CD4-positive, alpha-beta T cell (primary cell): Measurements from ENCODE around the gene DDIT4L. TPM values are rescaled to one million over a fixed set of nuclear protein-coding genes. Genes with fewer than 3 reads are reported as not detected.

ENCODE experiments used
- ATAC-seq: fragments of 200-7000 bp; cut with Tn5 transposase; one replicate; pipeline ENCODE4 v1.10.0; 2022; ENCODE audit warnings: mild to moderate bottlenecking; ENCODE audit not compliant: poor library complexity
- CTCF ChIA-PET: fragments of 350-600 bp; sonication (Branson Sonifier 250); formaldehyde crosslinking; loops from one replicate; lab custom pipeline; 2021; ENCODE audit warnings: antibody characterized with exemption, inconsistent platforms; lab: Charles Lee
- POLR2A ChIA-PET: fragments of 350-600 bp; sonication (Branson Sonifier 250); formaldehyde crosslinking; loops from one replicate; lab custom pipeline; 2021; ENCODE audit warnings: antibody characterized with exemption, inconsistent platforms; lab: Charles Lee
- DNase-seq, 14 experiments: peaks; one replicate each; pipeline ENCODE4 v3.0.0-alpha.2; 2013 to 2020; ENCODE audit warnings: mixed read lengths in 2 of 14
- H3K27ac ChIP-seq, 2 donors: one replicate each; pipeline versions ENCODE4 v1.5.1 to v1.7.0; 2013; ENCODE audit warnings: low read length in 2 of 2, low read depth in 1 of 2, mild to moderate bottlenecking in 1 of 2
- H3K27me3 ChIP-seq, 2 experiments: 1 replicate in 1 of 2; 2 replicates in 1 of 2; pipeline versions ENCODE4 v1.6.1 to v1.7.0; 2013; ENCODE audit warnings: low read length in 2 of 2, control low read depth in 1 of 2, mild to moderate bottlenecking in 1 of 2, moderate library complexity in 1 of 2; ENCODE audit not compliant: insufficient read depth in 2 of 2, control insufficient read depth in 1 of 2
- H3K36me3 ChIP-seq: one replicate; pipeline ENCODE4 v1.6.1; 2013; ENCODE audit warnings: low read length, control low read depth; ENCODE audit not compliant: insufficient read depth
- H3K4me1 ChIP-seq: one replicate; pipeline ENCODE4 v1.6.1; 2013; ENCODE audit warnings: low read length, control low read depth; ENCODE audit not compliant: insufficient read depth
- H3K4me3 ChIP-seq: one replicate; pipeline ENCODE4 v1.5.1; 2013; ENCODE audit warnings: mild to moderate bottlenecking, low read length, moderate library complexity
- H3K9me3 ChIP-seq, 2 experiments: 1 replicate in 1 of 2; 2 replicates in 1 of 2; pipeline versions ENCODE4 v1.6.1 to v1.7.0; 2013; ENCODE audit warnings: low read length in 2 of 2, mild to moderate bottlenecking in 2 of 2, control low read depth in 1 of 2, moderate library complexity in 1 of 2; ENCODE audit not compliant: control insufficient read depth in 1 of 2, insufficient read depth in 1 of 2
- H3K27ac Mint-ChIP-seq: one replicate; pipeline ENCODE4 v1.8.0; 2020; ENCODE audit warnings: mixed read lengths
- H3K27me3 Mint-ChIP-seq: one replicate; pipeline ENCODE4 v1.8.0; 2021; ENCODE audit warnings: mixed read lengths
- H3K36me3 Mint-ChIP-seq: one replicate; pipeline ENCODE4 v1.8.0; 2021; ENCODE audit warnings: low read depth, mixed read lengths
- H3K4me1 Mint-ChIP-seq: one replicate; pipeline ENCODE4 v1.8.0; 2021; ENCODE audit warnings: low read depth, mixed read lengths
- H3K4me3 Mint-ChIP-seq: one replicate; pipeline ENCODE4 v1.8.0; 2020; ENCODE audit warnings: mild to moderate bottlenecking, mixed read lengths
- H3K9me3 Mint-ChIP-seq: one replicate; pipeline ENCODE4 v1.8.0; 2020; ENCODE audit warnings: mixed read lengths
- intact Hi-C, 2 experiments: fragments of 100-400 bp; cut with DNase I in 1 of 2; cut with micrococcal nuclease in 1 of 2; formaldehyde crosslinking; loops; one replicate each; pipeline versions ENCODE4 v1.15.1 to v1.9.0; 2023 to 2025; cut with DNase I, micrococcal nuclease
- total RNA-seq, 174 experiments: library from RNA in 2 of 174; stranded (reverse) in 2 of 174; gene quantifications; one replicate each; pipeline ENCODE4 v1.2.3 and lab custom pipeline; 2021 to 2026
- TF ChIP-seq, protein P1 (sequence below): fragments of 200-600 bp; IDR thresholded peaks from one replicate; pipeline ENCODE4 v1.8.0; 2022; ENCODE audit warnings: antibody characterized with exemption, mild to moderate bottlenecking

The DDIT4L gene
- total RNA-seq, 2 experiments from 2014 or later: not detected

DNA sequence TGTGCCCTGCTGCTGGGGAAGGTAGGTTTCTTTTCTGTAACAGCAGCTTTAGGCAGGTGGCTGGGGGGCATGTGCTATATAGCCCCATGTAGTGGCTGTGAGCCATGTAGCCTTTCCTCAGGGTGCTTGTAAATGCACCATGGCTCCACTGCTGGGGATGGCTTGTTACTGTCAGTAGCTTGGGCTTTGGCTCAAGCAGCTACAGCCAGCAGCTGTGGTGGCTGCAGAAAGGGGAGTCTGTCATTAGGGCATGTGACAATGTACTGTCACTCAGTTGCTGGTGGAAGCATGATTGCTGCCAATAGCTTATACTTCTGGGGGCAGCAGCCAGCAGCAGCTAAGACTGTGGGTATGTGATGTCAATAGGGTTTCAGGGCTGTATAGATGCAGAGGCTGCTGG, 33.9 kb upstream of the DDIT4L start:
- no peaks in the 10 kb centered on the region for H3K36me3 ChIP-seq
- H3K4me1 Mint-ChIP-seq: no peaks in the 10 kb centered on the region
- no peaks in the 10 kb centered on the region for H3K36me3 Mint-ChIP-seq
- H3K4me3 Mint-ChIP-seq: no peak overlapping the region
- ATAC-seq (no peak), DNase-seq (no peak)
- H3K4me3 ChIP-seq: no peak overlapping the region
- H3K27me3 ChIP-seq: peaks cover 0 to 4% of the 10 kb centered on the region in 2 experiments
- H3K27me3 Mint-ChIP-seq: peaks cover 4% of the 10 kb centered on the region
- ChIA-PET POLR2A (no interaction called here), CTCF (no interaction called here)
- H3K27ac ChIP-seq: no peak overlapping the region
- H3K9me3 ChIP-seq: peaks cover 18% of the 10 kb centered on the region in 2 experiments
- H3K27ac Mint-ChIP-seq: no peak overlapping the region
- TF ChIP-seq, protein P1, sequence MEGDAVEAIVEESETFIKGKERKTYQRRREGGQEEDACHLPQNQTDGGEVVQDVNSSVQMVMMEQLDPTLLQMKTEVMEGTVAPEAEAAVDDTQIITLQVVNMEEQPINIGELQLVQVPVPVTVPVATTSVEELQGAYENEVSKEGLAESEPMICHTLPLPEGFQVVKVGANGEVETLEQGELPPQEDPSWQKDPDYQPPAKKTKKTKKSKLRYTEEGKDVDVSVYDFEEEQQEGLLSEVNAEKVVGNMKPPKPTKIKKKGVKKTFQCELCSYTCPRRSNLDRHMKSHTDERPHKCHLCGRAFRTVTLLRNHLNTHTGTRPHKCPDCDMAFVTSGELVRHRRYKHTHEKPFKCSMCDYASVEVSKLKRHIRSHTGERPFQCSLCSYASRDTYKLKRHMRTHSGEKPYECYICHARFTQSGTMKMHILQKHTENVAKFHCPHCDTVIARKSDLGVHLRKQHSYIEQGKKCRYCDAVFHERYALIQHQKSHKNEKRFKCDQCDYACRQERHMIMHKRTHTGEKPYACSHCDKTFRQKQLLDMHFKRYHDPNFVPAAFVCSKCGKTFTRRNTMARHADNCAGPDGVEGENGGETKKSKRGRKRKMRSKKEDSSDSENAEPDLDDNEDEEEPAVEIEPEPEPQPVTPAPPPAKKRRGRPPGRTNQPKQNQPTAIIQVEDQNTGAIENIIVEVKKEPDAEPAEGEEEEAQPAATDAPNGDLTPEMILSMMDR: no peak
- no peaks in the 10 kb centered on the region for H3K4me1 ChIP-seq
- H3K9me3 Mint-ChIP-seq: peaks cover 9% of the 10 kb centered on the region
- intact Hi-C loops: no loop called here

DNA sequence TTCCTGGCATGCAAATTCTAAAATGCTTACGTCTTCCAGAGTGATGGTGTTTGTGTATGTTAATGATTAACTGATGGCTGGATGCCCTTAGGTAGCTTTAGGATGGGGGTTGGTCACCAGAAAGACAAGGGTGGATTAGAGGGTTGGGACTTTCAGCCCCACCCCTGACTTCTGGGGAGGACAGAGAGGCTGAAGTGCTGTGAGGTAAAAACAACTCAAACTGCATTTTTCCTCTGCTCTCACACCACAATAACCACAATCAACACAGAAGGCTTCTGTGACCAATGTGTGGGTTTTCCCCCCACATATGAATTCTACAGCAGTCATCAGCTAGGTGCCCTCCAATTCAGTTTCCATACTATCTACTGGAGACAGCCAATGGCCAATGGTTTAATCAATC, 18.7 kb upstream of the DDIT4L start:
- no peaks in the 10 kb centered on the region for H3K36me3 Mint-ChIP-seq
- H3K4me1 ChIP-seq: no peaks in the 10 kb centered on the region
- ChIA-PET CTCF (no interaction called here), POLR2A (no interaction called here)
- peaks cover 0 to 4% of the 10 kb centered on the region in 2 experiments for H3K27me3 ChIP-seq
- H3K9me3 ChIP-seq: no peaks in the 10 kb centered on the region
- intact Hi-C loops: no loop called here
- DNase-seq: no peak
- no peak overlapping the region for H3K4me3 ChIP-seq
- no peaks in the 10 kb centered on the region for H3K9me3 Mint-ChIP-seq
- H3K27me3 Mint-ChIP-seq: peaks cover 31% of the 10 kb centered on the region
- no peak for ATAC-seq
- H3K27ac ChIP-seq: no peak overlapping the region
- no peaks in the 10 kb centered on the region for H3K36me3 ChIP-seq
- no peak overlapping the region for H3K4me3 Mint-ChIP-seq
- H3K4me1 Mint-ChIP-seq: no peaks in the 10 kb centered on the region
- TF ChIP-seq, protein P1: no peak
- no peak overlapping the region for H3K27ac Mint-ChIP-seq

DNA sequence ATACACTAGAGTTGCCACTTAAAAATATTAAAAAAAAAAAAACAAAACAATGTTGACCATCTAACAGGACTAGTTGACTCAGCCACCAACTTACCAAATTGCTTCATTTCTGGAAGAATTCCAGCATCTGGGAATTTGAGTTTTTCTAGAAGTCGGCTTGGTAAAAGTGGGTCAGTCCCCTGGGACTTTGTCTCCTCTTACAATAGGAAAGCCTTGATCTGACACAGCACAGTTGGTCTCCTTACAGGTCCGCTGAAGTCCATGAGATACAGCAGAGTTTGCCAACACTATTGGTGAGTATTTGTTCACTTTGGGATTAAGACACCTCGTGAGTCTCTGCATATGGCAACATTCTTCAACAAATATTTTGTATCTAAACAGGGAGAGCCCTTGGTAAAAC, 18.2 kb upstream of the DDIT4L start:
- H3K9me3 ChIP-seq: no peaks in the 10 kb centered on the region
- no peaks in the 10 kb centered on the region for H3K36me3 Mint-ChIP-seq
- H3K27me3 Mint-ChIP-seq: peaks cover 31% of the 10 kb centered on the region
- ATAC-seq (no peak), DNase-seq (no peak)
- no peaks in the 10 kb centered on the region for H3K9me3 Mint-ChIP-seq
- ChIA-PET POLR2A (no interaction called here), CTCF (no interaction called here)
- no peaks in the 10 kb centered on the region for H3K4me1 Mint-ChIP-seq
- no peaks in the 10 kb centered on the region for H3K36me3 ChIP-seq
- H3K4me1 ChIP-seq: no peaks in the 10 kb centered on the region
- TF ChIP-seq, protein P1: no peak
- H3K4me3 ChIP-seq: no peak overlapping the region
- H3K4me3 Mint-ChIP-seq: no peak overlapping the region
- peaks cover 0 to 4% of the 10 kb centered on the region in 2 experiments for H3K27me3 ChIP-seq
- no peak overlapping the region for H3K27ac Mint-ChIP-seq
- intact Hi-C loops: no loop called here
- H3K27ac ChIP-seq: no peak overlapping the region
